ENCODE data around the gene OLA1.

Gene OLA1

DNA sequence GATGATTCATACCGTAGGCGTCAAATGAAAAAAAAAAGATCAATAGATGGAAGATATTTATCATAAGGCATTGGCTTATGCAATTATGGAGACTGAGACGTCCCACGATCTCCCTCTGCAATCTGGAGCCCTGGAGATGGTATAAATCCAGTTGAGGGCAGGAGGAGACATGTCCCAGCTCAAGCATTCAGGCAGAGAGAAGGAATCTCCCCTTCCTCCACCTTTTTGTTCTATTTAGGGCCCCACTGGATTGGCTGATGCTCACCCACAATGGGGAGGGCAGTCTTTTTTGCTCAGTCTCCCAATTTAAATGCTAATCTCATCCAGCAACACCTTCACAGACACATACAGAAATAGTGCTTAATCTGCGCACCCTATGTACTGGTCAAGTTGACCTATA lies 18.0 kb upstream of the OLA1 start:
- H3K4me3 ChIP-seq (replicated peaks; ENCODE audit: low read depth, low read length), result no peak overlapping the region
- no peak for TF ChIP-seq CTCF (IDR thresholded peaks at IDR 0.05; ENCODE audit: low read depth, low read length, missing control alignments)
- DNase-seq (ENCODE audit: extremely low read depth, low read depth), result no peak

- DNase-seq (ENCODE audit: extremely low read depth, low read depth), result peak; percentile 46
- TF ChIP-seq CTCF (IDR thresholded peaks at IDR 0.05; ENCODE audit: low read depth, low read length, missing control alignments), result no peak
- no peak overlapping the region for H3K4me3 ChIP-seq (replicated peaks; ENCODE audit: low read depth, low read length)
These were observed 15.7 kb upstream of the OLA1 start for GRCh38 chr2:174263997-174264396.

- H3K4me3 ChIP-seq (replicated peaks; ENCODE audit: low read depth, low read length), result no peak overlapping the region
- TF ChIP-seq CTCF (IDR thresholded peaks at IDR 0.05; ENCODE audit: low read depth, low read length, missing control alignments), result no peak
- peak; percentile 31 for DNase-seq (ENCODE audit: extremely low read depth, low read depth)
These were observed 11.6 kb upstream of the OLA1 start for GRCh38 chr2:174259981-174260380.

- no peak for TF ChIP-seq CTCF (IDR thresholded peaks at IDR 0.05; ENCODE audit: low read depth, low read length, missing control alignments)
- H3K4me3 ChIP-seq (replicated peaks; ENCODE audit: low read depth, low read length), result no peak overlapping the region
- DNase-seq (ENCODE audit: extremely low read depth, low read depth), result no peak
These were observed 5.9 kb upstream of the OLA1 start for GRCh38 chr2:174254267-174254666.

DNA sequence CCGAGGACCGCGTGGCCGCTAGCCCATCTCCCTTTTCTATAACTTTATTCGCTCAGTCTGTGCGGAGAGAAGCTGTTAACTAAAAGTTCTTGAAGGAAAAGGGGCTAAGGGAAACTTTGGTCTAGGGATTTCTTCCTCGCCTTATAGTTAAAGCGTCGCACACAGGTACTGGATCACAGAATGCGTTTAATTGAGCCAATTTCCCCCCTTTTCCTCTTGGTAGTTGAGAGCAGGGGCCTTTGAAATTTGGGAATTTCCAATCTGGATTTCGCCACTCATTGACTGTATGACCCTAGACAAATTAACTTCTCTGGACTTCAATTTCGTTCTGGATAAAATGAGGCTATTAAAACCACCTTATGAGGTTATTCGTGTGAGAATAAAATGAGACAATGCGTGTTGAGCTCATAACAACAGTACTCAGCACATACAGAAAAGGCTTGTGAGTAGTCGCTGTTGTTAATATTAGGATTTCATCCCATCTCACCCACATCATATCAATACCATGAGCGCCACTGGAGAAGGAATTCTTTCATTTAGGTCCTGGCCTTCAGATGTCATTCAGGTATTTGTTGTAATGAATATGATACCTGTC lies 763 bp upstream of the OLA1 start:
- TF ChIP-seq CTCF (IDR thresholded peaks at IDR 0.05; ENCODE audit: low read depth, low read length, missing control alignments), result no peak
- peak overlapping the region; percentile 94 for H3K4me3 ChIP-seq (replicated peaks; ENCODE audit: low read depth, low read length)
- DNase-seq (ENCODE audit: extremely low read depth, low read depth), result no peak

DNA sequence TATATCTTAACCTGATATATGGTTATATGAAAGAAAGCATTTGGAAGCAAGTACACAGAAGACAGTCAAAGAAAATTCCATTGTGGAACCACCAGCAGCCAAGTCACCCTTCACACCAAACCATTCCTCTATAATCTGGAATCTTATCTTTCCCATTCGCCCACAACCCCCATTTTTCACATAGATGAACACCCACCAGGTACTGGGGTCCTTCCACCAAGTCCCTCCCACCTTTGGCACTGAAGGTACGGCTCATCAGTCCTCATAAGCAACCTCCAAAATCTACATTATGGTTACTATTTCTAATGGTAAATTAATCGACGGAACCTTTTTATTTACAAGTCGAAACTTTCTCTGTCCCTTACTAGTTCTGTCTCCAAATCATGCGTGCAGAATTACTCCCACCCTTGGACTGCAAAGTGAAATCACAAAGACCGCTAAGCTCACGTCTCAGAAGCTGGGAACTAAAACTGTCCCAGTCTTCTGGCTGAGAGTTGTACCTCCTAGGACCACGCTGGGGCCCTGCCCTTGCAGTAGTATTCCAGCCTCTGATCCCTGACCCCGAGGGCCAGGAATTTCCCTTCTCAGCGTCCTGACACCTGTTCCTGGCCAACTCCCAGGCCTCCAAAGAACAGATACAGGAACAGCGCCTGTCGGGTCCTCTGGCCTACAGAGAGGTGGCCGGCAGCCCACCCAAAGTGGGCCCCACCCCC lies 702 bp downstream of the OLA1 start:
- H3K4me3 ChIP-seq (replicated peaks; ENCODE audit: low read depth, low read length), result peak overlapping the region; percentile 94
- no peak for TF ChIP-seq CTCF (IDR thresholded peaks at IDR 0.05; ENCODE audit: low read depth, low read length, missing control alignments)
- peak; percentile 7 for DNase-seq (ENCODE audit: extremely low read depth, low read depth)
